ENCODE measurements around the gene MERTK. TPM values are rescaled to one million over a fixed set of nuclear protein-coding genes. Genes with fewer than 3 reads are reported as not detected.
"Not testable (repeated sequence)": the region's sequence is repeated elsewhere in the genome, so short reads cannot be mapped to it uniquely, and the experiment has no call there.

The MERTK gene
- total RNA-seq, 1 donor from 2014 or later = 3.2 TPM

GRCh38 chr2:112033600-112033999 is 135.2 kb downstream of the MERTK start:
- Mint-ChIP-seq H3K36me3 (ENCODE audit: low read depth) (no peaks in the 10 kb centered on the region), H3K4me1 (ENCODE audit: low read depth) (peaks cover 29% of the 10 kb centered on the region), H3K27me3 (ENCODE audit: low read depth) (no peaks in the 10 kb centered on the region), H3K27ac (ENCODE audit: unreplicated experiment) (peak overlapping the region; percentile 77), H3K4me3 (ENCODE audit: unreplicated experiment) (no peak overlapping the region), H3K9me3 (ENCODE audit: low read depth) (peaks cover 10% of the 10 kb centered on the region)
- DNase-seq (ENCODE audit: low spot score) = no peak
- TF ChIP-seq CTCF (IDR thresholded peaks at IDR 0.05) = no peak

GRCh38 chr2:112034924-112035323 is 136.5 kb downstream of the MERTK start:
- Mint-ChIP-seq H3K9me3 (ENCODE audit: low read depth) (peaks cover 10% of the 10 kb centered on the region), H3K4me3 (ENCODE audit: unreplicated experiment) (no peak overlapping the region), H3K27ac (ENCODE audit: unreplicated experiment) (no peak overlapping the region), H3K36me3 (ENCODE audit: low read depth) (no peaks in the 10 kb centered on the region), H3K4me1 (ENCODE audit: low read depth) (peaks cover 29% of the 10 kb centered on the region), H3K27me3 (ENCODE audit: low read depth) (no peaks in the 10 kb centered on the region)
- DNase-seq (ENCODE audit: low spot score) = no peak
- TF ChIP-seq CTCF (IDR thresholded peaks at IDR 0.05) = no peak

GRCh38 chr2:112035786-112036185 is 137.4 kb downstream of the MERTK start:
- H3K27me3 Mint-ChIP-seq (ENCODE audit: low read depth) = no peaks in the 10 kb centered on the region

GRCh38 chr2:112039556-112039955 is 141.1 kb downstream of the MERTK start:
- not testable (repeated sequence) for H3K27ac Mint-ChIP-seq (ENCODE audit: unreplicated experiment); H3K4me3 Mint-ChIP-seq (ENCODE audit: unreplicated experiment); H3K4me1 Mint-ChIP-seq (ENCODE audit: low read depth); DNase-seq (ENCODE audit: low spot score); H3K36me3 Mint-ChIP-seq (ENCODE audit: low read depth); H3K27me3 Mint-ChIP-seq (ENCODE audit: low read depth)
- peaks cover 12% of the 10 kb centered on the region for H3K9me3 Mint-ChIP-seq (ENCODE audit: low read depth)

More at GRCh38 chr2:112035786-112036185, 137.4 kb downstream of the MERTK start:
- no peak for TF ChIP-seq CTCF (IDR thresholded peaks at IDR 0.05)
- no peak for DNase-seq (ENCODE audit: low spot score)
- Mint-ChIP-seq H3K4me3 (ENCODE audit: unreplicated experiment) (no peak overlapping the region), H3K9me3 (ENCODE audit: low read depth) (peaks cover 10% of the 10 kb centered on the region), H3K36me3 (ENCODE audit: low read depth) (no peaks in the 10 kb centered on the region), H3K4me1 (ENCODE audit: low read depth) (peaks cover 29% of the 10 kb centered on the region), H3K27ac (ENCODE audit: unreplicated experiment) (no peak overlapping the region)

GRCh38 chr2:112040066-112040465 is 141.7 kb downstream of the MERTK start:
- not testable (repeated sequence) for H3K4me1 Mint-ChIP-seq (ENCODE audit: low read depth); H3K36me3 Mint-ChIP-seq (ENCODE audit: low read depth); H3K27ac Mint-ChIP-seq (ENCODE audit: unreplicated experiment); DNase-seq (ENCODE audit: low spot score); H3K4me3 Mint-ChIP-seq (ENCODE audit: unreplicated experiment); H3K27me3 Mint-ChIP-seq (ENCODE audit: low read depth)
- peaks cover 13% of the 10 kb centered on the region for H3K9me3 Mint-ChIP-seq (ENCODE audit: low read depth)

GRCh38 chr2:112041460-112041859 is 143.1 kb downstream of the MERTK start:
- not testable (repeated sequence) for H3K4me1 Mint-ChIP-seq (ENCODE audit: low read depth); H3K27me3 Mint-ChIP-seq (ENCODE audit: low read depth); H3K4me3 Mint-ChIP-seq (ENCODE audit: unreplicated experiment); DNase-seq (ENCODE audit: low spot score); H3K36me3 Mint-ChIP-seq (ENCODE audit: low read depth); H3K27ac Mint-ChIP-seq (ENCODE audit: unreplicated experiment)
- peaks cover 27% of the 10 kb centered on the region for H3K9me3 Mint-ChIP-seq (ENCODE audit: low read depth)

GRCh38 chr2:112045446-112046014 is 147.1 kb downstream of the MERTK start:
- peaks cover 19% of the 10 kb centered on the region for H3K9me3 Mint-ChIP-seq (ENCODE audit: low read depth)
- DNase-seq (ENCODE audit: low spot score) = no peak
- H3K4me1 Mint-ChIP-seq (ENCODE audit: low read depth) = no peaks in the 10 kb centered on the region
- no peak overlapping the region for H3K4me3 Mint-ChIP-seq (ENCODE audit: unreplicated experiment)
- no peak for TF ChIP-seq CTCF (IDR thresholded peaks at IDR 0.05)
- H3K27me3 Mint-ChIP-seq (ENCODE audit: low read depth) = peaks cover 2% of the 10 kb centered on the region
- H3K27ac Mint-ChIP-seq (ENCODE audit: unreplicated experiment) = no peak overlapping the region
- H3K36me3 Mint-ChIP-seq (ENCODE audit: low read depth) = peaks cover 9% of the 10 kb centered on the region
